ENCODE measurements around the gene KPNA4.

GRCh38 chr3:160480931-160481330 lies 84.4 kb downstream of the KPNA4 start:
- TF ChIP-seq CTCF (IDR thresholded peaks at IDR 0.05) (no peak), POLR2A (IDR thresholded peaks at IDR 0.05) (no peak)
